Upper lobe of left lung (tissue), 4 donors: ENCODE results near the gene ROBO1.

ENCODE experiments used
- EP300 ChIP-seq, 4 donors: sonication (generic); formaldehyde crosslinking; IDR thresholded peaks; one replicate each; pipeline ENCODE4 v1.5.1; 2017; ENCODE audit warnings: antibody characterized with exemption in 4 of 4, control low read depth in 2 of 4
- POLR2A ChIP-seq, 4 donors: fragments of 450-650 bp; IDR thresholded peaks; one replicate each; pipeline ENCODE4 v1.5.1; 2016 to 2017; ENCODE audit warnings: antibody characterized with exemption in 4 of 4, mild to moderate bottlenecking in 2 of 4
- POLR2AphosphoS5 ChIP-seq, 2 donors: sonication (generic); formaldehyde crosslinking; IDR thresholded peaks; one replicate each; pipeline ENCODE4 v1.5.1; 2017; ENCODE audit warnings: antibody characterized with exemption in 2 of 2
- TF ChIP-seq, protein P1 (sequence below), 6 experiments: fragments of 450-650 bp in 4 of 6; fragments of 200-600 bp in 2 of 6; sonication (generic) in 2 of 6; IDR thresholded peaks; one replicate each; pipeline ENCODE4 v1.5.1; 2016 to 2019; ENCODE audit warnings: antibody characterized with exemption in 6 of 6

DNA sequence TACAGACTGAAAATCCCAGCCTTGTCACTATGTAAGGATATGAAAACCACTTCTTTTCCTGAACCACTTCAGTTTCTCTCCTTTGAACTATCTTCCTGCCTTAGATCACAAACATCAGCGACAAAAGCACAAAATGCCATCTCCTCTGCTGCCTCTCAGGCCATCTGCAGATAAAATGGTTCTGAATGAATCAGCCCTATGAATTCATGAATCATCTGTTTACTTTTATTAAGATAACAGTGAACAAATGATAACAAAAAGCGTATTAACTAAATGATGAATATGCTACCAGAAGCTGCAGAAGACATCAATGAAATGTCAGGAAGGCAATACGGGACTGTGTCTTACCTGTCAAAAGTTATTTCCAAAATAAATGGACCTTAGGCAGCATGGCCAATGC lies 928.1 kb downstream of the ROBO1 start:
- TF ChIP-seq POLR2A (IDR thresholded peaks at IDR 0.05) (no peak), POLR2AphosphoS5 (IDR thresholded peaks at IDR 0.05) (no peak), EP300 (IDR thresholded peaks at IDR 0.05) (no peak)
- TF ChIP-seq, protein P1, sequence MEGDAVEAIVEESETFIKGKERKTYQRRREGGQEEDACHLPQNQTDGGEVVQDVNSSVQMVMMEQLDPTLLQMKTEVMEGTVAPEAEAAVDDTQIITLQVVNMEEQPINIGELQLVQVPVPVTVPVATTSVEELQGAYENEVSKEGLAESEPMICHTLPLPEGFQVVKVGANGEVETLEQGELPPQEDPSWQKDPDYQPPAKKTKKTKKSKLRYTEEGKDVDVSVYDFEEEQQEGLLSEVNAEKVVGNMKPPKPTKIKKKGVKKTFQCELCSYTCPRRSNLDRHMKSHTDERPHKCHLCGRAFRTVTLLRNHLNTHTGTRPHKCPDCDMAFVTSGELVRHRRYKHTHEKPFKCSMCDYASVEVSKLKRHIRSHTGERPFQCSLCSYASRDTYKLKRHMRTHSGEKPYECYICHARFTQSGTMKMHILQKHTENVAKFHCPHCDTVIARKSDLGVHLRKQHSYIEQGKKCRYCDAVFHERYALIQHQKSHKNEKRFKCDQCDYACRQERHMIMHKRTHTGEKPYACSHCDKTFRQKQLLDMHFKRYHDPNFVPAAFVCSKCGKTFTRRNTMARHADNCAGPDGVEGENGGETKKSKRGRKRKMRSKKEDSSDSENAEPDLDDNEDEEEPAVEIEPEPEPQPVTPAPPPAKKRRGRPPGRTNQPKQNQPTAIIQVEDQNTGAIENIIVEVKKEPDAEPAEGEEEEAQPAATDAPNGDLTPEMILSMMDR (IDR thresholded peaks at IDR 0.05), result no peak
